ENCODE measurements around the gene CNN1.
A peak's percentile ranks its signal among the peaks of the same experiment; 100 is the strongest.
"Not testable (repeated sequence)": the region's sequence is repeated elsewhere in the genome, so short reads cannot be mapped to it uniquely, and the experiment has no call there.

The CNN1 gene

GRCh38 chr19:11534948-11535347, 3.7 kb upstream of the CNN1 start:
- DNase-seq = no peak

GRCh38 chr19:11535792-11536595, 2.7 kb upstream of the CNN1 start:
- DNase-seq = peak; percentile 84

GRCh38 chr19:11539495-11540365, 1.1 kb downstream of the CNN1 start:
- DNase-seq = no peak

- DNase-seq = no peak
Measured at GRCh38 chr19:11540645-11541044, 2.0 kb downstream of the CNN1 start.

GRCh38 chr19:11541238-11541637, 2.6 kb downstream of the CNN1 start:
- DNase-seq = no peak

GRCh38 chr19:11547929-11548700, 9.5 kb downstream of the CNN1 start:
- DNase-seq = no peak

- no peak for DNase-seq
Measured at GRCh38 chr19:11549386-11549953, 10.8 kb downstream of the CNN1 start.

GRCh38 chr19:11550265-11550664, 11.6 kb downstream of the CNN1 start:
- no peak for DNase-seq

- DNase-seq = no peak
Measured at GRCh38 chr19:11551603-11552235, 13.1 kb downstream of the CNN1 start.

GRCh38 chr19:11552666-11553372, 14.2 kb downstream of the CNN1 start:
- no peak for DNase-seq

- no peak for DNase-seq
Measured at GRCh38 chr19:11554160-11554559, 15.5 kb downstream of the CNN1 start.

GRCh38 chr19:11555246-11555645, 16.6 kb downstream of the CNN1 start:
- no peak for DNase-seq

GRCh38 chr19:11556634-11557420, 18.2 kb downstream of the CNN1 start:
- no peak for DNase-seq

GRCh38 chr19:11558881-11559828, 20.5 kb downstream of the CNN1 start, which contains the start of gene ELOF1:
Gene ELOF1, minus strand, starts transcription at chr19:11559230. Its CDS starts 4,883 bp downstream, at chr19:11554347.
- peak; percentile 96 for DNase-seq

GRCh38 chr19:11560404-11561051, 21.9 kb downstream of the CNN1 start:
- peak; percentile 20 for DNase-seq

GRCh38 chr19:11563532-11563931, 24.9 kb downstream of the CNN1 start:
- DNase-seq = no peak

GRCh38 chr19:11564082-11564807, 25.6 kb downstream of the CNN1 start:
- DNase-seq = not testable (repeated sequence)

- DNase-seq = not testable (repeated sequence)
Measured at GRCh38 chr19:11565649-11565980, 27.0 kb downstream of the CNN1 start.
